GM19351 (cell line): ENCODE data around the gene PRIMPOL.
"Not testable (repeated sequence)": the region's sequence is repeated elsewhere in the genome, so short reads cannot be mapped to it uniquely, and the experiment has no call there.

Source experiments
- ATAC-seq: cut with Tn5 transposase; IDR thresholded peaks from one replicate; pipeline ENCODE4 v1.9.1; 2021; ENCODE audit warnings: mild to moderate bottlenecking, moderate library complexity; ENCODE audit not compliant: unreplicated experiment

PRIMPOL gene

GRCh38 chr4:184699941-184700340 is 50.4 kb downstream of the PRIMPOL start:
- ATAC-seq = no peak

- no peak for ATAC-seq
Measured at GRCh38 chr4:184702114-184702513, 52.6 kb downstream of the PRIMPOL start.

GRCh38 chr4:184705692-184706091 is 56.2 kb downstream of the PRIMPOL start:
- peak; percentile 82 for ATAC-seq

- no peak for ATAC-seq
Measured at GRCh38 chr4:184706453-184706852, 56.9 kb downstream of the PRIMPOL start.

GRCh38 chr4:184712322-184712721 is 62.8 kb downstream of the PRIMPOL start:
- ATAC-seq = no peak

GRCh38 chr4:184713887-184714286 is 64.3 kb downstream of the PRIMPOL start:
- no peak for ATAC-seq

GRCh38 chr4:184715526-184715925 is 66.0 kb downstream of the PRIMPOL start:
- no peak for ATAC-seq

GRCh38 chr4:184719407-184719806 is 69.9 kb downstream of the PRIMPOL start:
- no peak for ATAC-seq

- no peak for ATAC-seq
Measured at GRCh38 chr4:184721254-184721653, 71.7 kb downstream of the PRIMPOL start.

- ATAC-seq = no peak
Measured at GRCh38 chr4:184722798-184723197, 73.3 kb downstream of the PRIMPOL start.

- no peak for ATAC-seq
Measured at GRCh38 chr4:184727430-184727829, 77.9 kb downstream of the PRIMPOL start.

GRCh38 chr4:184728858-184729257 is 79.3 kb downstream of the PRIMPOL start:
- no peak for ATAC-seq

- no peak for ATAC-seq
Measured at GRCh38 chr4:184729946-184730345, 80.4 kb downstream of the PRIMPOL start.

GRCh38 chr4:184731056-184731455 is 81.5 kb downstream of the PRIMPOL start:
- no peak for ATAC-seq

- ATAC-seq = no peak
Measured at GRCh38 chr4:184732126-184732525, 82.6 kb downstream of the PRIMPOL start.

GRCh38 chr4:184733654-184734524 is 84.4 kb downstream of the PRIMPOL start, which contains the start of gene CENPU:
Gene CENPU, minus strand, starts transcription at chr4:184734096. Its CDS starts 34 bp downstream, at chr4:184734062.
- ATAC-seq = peak; percentile 85

GRCh38 chr4:184734758-184735157 is 85.2 kb downstream of the PRIMPOL start:
- no peak for ATAC-seq

GRCh38 chr4:184739575-184739974 is 90.0 kb downstream of the PRIMPOL start:
- ATAC-seq = not testable (repeated sequence)

- ATAC-seq = no peak
Measured at GRCh38 chr4:184740980-184741391, 91.4 kb downstream of the PRIMPOL start.

- ATAC-seq = not testable (repeated sequence)
Measured at GRCh38 chr4:184741651-184742050, 92.1 kb downstream of the PRIMPOL start.

GRCh38 chr4:184743650-184744049 is 94.1 kb downstream of the PRIMPOL start:
- ATAC-seq = no peak

- no peak for ATAC-seq
Measured at GRCh38 chr4:184744236-184744635, 94.7 kb downstream of the PRIMPOL start.
